GM12878 (cell line): ENCODE results near the gene PLSCR1. TPM values are rescaled to one million over a fixed set of nuclear protein-coding genes. Genes with fewer than 3 reads are reported as not detected.

Experiments used
- ATAC-seq: fragments of 200-7000 bp; cut with Tn5 transposase; 3 replicates; pipeline ENCODE4 v1.9.1; 2020; ENCODE audit warnings: mild to moderate bottlenecking, moderate library complexity
- BruUV-seq: library from RNA; stranded (reverse); fragments of 400-500 nt; replicated peaks from 2 replicates; lab custom pipeline; 2021; lab: Mats Ljungman, UMichigan
- CTCF ChIA-PET: fragments of 300-600 bp; sonication (Branson Sonifier 250); formaldehyde crosslinking; extraction: SDS; loops from one replicate; lab custom pipeline; 2021; ENCODE audit warnings: inconsistent platforms; lab: Yijun Ruan, JAX
- POLR2A ChIA-PET: fragments of 350-600 bp; formaldehyde crosslinking; extraction: SDS; loops from one replicate; lab custom pipeline; 2021; ENCODE audit warnings: inconsistent platforms; lab: Charles Lee
- RAD21 ChIA-PET: fragments of 300-600 bp; sonication (Branson Sonifier 250); formaldehyde crosslinking; loops from one replicate; lab custom pipeline; 2023; ENCODE audit warnings: antibody characterized with exemption; ENCODE audit not compliant: unreplicated experiment; lab: Charles Lee
- SMC1A ChIA-PET: fragments of 300-600 bp; sonication (Branson Sonifier 250); formaldehyde crosslinking; loops from one replicate; lab custom pipeline; 2023; ENCODE audit not compliant: unreplicated experiment, uncharacterized antibody; lab: Charles Lee
- DNase-seq: peaks from one replicate; pipeline ENCODE4 v3.0.0-alpha.2; 2011; ENCODE audit warnings: low read depth, low spot score
- FAIRE-seq: peaks from 3 replicates; lab custom pipeline; 2011; peaks lifted over from hg19 to GRCh38; lab: Jason Lieb, UNC
- H2AFZ ChIP-seq: 2 replicates; pipeline ENCODE4 v1.6.0; 2011; ENCODE audit warnings: low read depth, low read length, control low read depth; ENCODE audit not compliant: control insufficient read depth
- H3K27ac ChIP-seq: 2 replicates; pipeline ENCODE4 v1.5.1; 2011; ENCODE audit warnings: control low read depth; ENCODE audit not compliant: control insufficient read depth, insufficient read depth
- H3K27me3 ChIP-seq, 2 experiments: replicated peaks in 1 of 2; 2 replicates each; pipeline versions ENCODE4 v1.6.0 to v1.6.1; 2011; ENCODE audit warnings: low read length in 1 of 2; ENCODE audit not compliant: control insufficient read depth in 2 of 2, insufficient read depth in 2 of 2
- H3K36me3 ChIP-seq, 2 experiments: 2 replicates each; pipeline ENCODE4 v1.5.1; 2011; ENCODE audit warnings: low read length in 1 of 2; ENCODE audit not compliant: control insufficient read depth in 2 of 2, insufficient read depth in 2 of 2
- H3K4me1 ChIP-seq: 2 replicates; pipeline ENCODE4 v1.6.1; 2011; ENCODE audit warnings: mild to moderate bottlenecking, low read length, moderate library complexity, mixed read lengths; ENCODE audit not compliant: control insufficient read depth, insufficient read depth
- H3K4me2 ChIP-seq: 2 replicates; pipeline ENCODE4 v1.6.0; 2011; ENCODE audit warnings: control low read depth; ENCODE audit not compliant: control insufficient read depth, insufficient read depth
- H3K4me3 ChIP-seq: fragments of 200-600 bp; sonication (generic); 2 replicates; pipeline ENCODE4 v1.5.1; 2016
- H3K79me2 ChIP-seq: 2 replicates; pipeline ENCODE4 v1.6.0; 2011; ENCODE audit warnings: low read length; ENCODE audit not compliant: control insufficient read depth, insufficient read depth
- H3K9ac ChIP-seq: 2 replicates; pipeline ENCODE4 v1.8.0; 2011; ENCODE audit warnings: low read length, control low read depth, mixed read lengths; ENCODE audit not compliant: control insufficient read depth, insufficient read depth
- H3K9me3 ChIP-seq: replicated peaks from 3 replicates; pipeline ENCODE4 v1.5.1; 2011; ENCODE audit warnings: mild to moderate bottlenecking, low read length; ENCODE audit not compliant: control insufficient read depth, insufficient read depth
- H4K20me1 ChIP-seq: 2 replicates; pipeline ENCODE4 v1.6.0; 2011; ENCODE audit not compliant: control insufficient read depth, insufficient read depth
- ATF7 ChIP-seq: fragments of 450-650 bp; IDR thresholded peaks from 2 replicates; pipeline ENCODE4 v1.6.1; 2016; ENCODE audit warnings: low read depth, mild to moderate bottlenecking
- CBFB ChIP-seq: IDR thresholded peaks from 2 replicates; pipeline ENCODE4 v1.6.1; 2016; ENCODE audit warnings: antibody characterized with exemption, low read depth
- DPF2 ChIP-seq: fragments of 450-650 bp; IDR thresholded peaks from 2 replicates; pipeline ENCODE4 v1.6.1; 2017; ENCODE audit warnings: mild to moderate bottlenecking
- FOXK2 ChIP-seq: fragments of 450-650 bp; IDR thresholded peaks from 2 replicates; pipeline ENCODE4 v1.6.1; 2017; ENCODE audit warnings: mild to moderate bottlenecking, moderate library complexity
- GATAD2B ChIP-seq: fragments of 450-650 bp; conservative IDR thresholded peaks from 2 replicates; pipeline ENCODE4 v1.6.1; 2017; ENCODE audit warnings: low read depth, mild to moderate bottlenecking, moderate library complexity
- IKZF2 ChIP-seq, 2 experiments: fragments of 450-650 bp; IDR thresholded peaks; 2 replicates each; pipeline ENCODE4 v1.6.1; 2017; ENCODE audit warnings: mild to moderate bottlenecking in 2 of 2, moderate library complexity in 2 of 2
- IRF5 ChIP-seq: fragments of 450-650 bp; IDR thresholded peaks from 2 replicates; pipeline ENCODE4 v1.6.1; 2017; ENCODE audit warnings: borderline replicate concordance
- NFYA ChIP-seq: IDR thresholded peaks from 2 replicates; pipeline ENCODE4 v1.6.1; 2011; ENCODE audit warnings: low read depth, mild to moderate bottlenecking, low read length, improper control_type of control experiment, borderline replicate concordance
- NR2F1 ChIP-seq: fragments of 450-650 bp; conservative IDR thresholded peaks from 2 replicates; pipeline ENCODE4 v1.6.1; 2017; ENCODE audit warnings: mild to moderate bottlenecking
- PAX5 ChIP-seq: IDR thresholded peaks from 2 replicates; pipeline ENCODE4 v1.6.1; 2011; ENCODE audit warnings: low read depth, low read length, borderline replicate concordance
- RAD51 ChIP-seq: fragments of 450-650 bp; IDR thresholded peaks from 2 replicates; pipeline ENCODE4 v1.6.1; 2016; ENCODE audit warnings: moderate library complexity, mild to moderate bottlenecking, inconsistent platforms
- RCOR1 ChIP-seq: conservative IDR thresholded peaks from 2 replicates; pipeline ENCODE4 v1.6.1; 2012; ENCODE audit warnings: low read depth, low read length, improper control_type of control experiment
- RFX5 ChIP-seq: IDR thresholded peaks from 2 replicates; pipeline ENCODE4 v1.6.1; 2011; ENCODE audit warnings: low read depth, low read length, improper control_type of control experiment
- SMAD1 ChIP-seq: fragments of 450-650 bp; IDR thresholded peaks from 2 replicates; pipeline ENCODE4 v1.6.1; 2018; ENCODE audit warnings: mild to moderate bottlenecking, low read depth; ENCODE audit not compliant: partially characterized antibody
- SMARCA5 ChIP-seq: fragments of 450-650 bp; IDR thresholded peaks from 2 replicates; pipeline ENCODE4 v1.6.1; 2017; ENCODE audit warnings: mild to moderate bottlenecking
- WRNIP1 ChIP-seq: IDR thresholded peaks from 2 replicates; pipeline ENCODE4 v1.6.1; 2011; ENCODE audit warnings: low read depth, low read length, improper control_type of control experiment, borderline replicate concordance
- ZBTB11 ChIP-seq: fragments of 450-650 bp; formaldehyde crosslinking; IDR thresholded peaks from 2 replicates; pipeline ENCODE4 v1.5.0; 2022; ENCODE audit warnings: mild to moderate bottlenecking, missing genetic modification characterization
- WGBS: methylation state at CpG from one replicate; pipeline ENCODE4 v1.1.6; 2016; ENCODE audit warnings: low lambda C conversion rate; ENCODE audit not compliant: insufficient replicate concordance, insufficient coverage; ENCODE audit errors: missing lambda C conversion rate; 5-methylcytosine and 5-hydroxymethylcytosine counted together
- in situ Hi-C: fragments of 300-500 bp; cut with MboI; formaldehyde crosslinking; loops from 9 replicates; pipeline ENCODE4 v1.14.3; 2018; ENCODE audit warnings: mixed read lengths
- intact Hi-C: fragments of 100-400 bp; cut with micrococcal nuclease; formaldehyde crosslinking; loops from one replicate; pipeline ENCODE4 v1.14.2; 2022; ENCODE audit not compliant: unreplicated experiment
- polyA plus RNA-seq, 11 experiments: library from polyadenylated mRNA; depleted of rRNA in 4 of 11; unstranded in 6 of 11; stranded (reverse) in 5 of 11; fragments of >200 nt; fragmentation: Nextera tagmentation in 4 of 11; fragmentation: Illumina TruSeq in 1 of 11; extraction: Ambion mirVana in 4 of 11; extraction: Trizol in 1 of 11; gene quantifications; 1 replicate in 1 of 11; 2 replicates in 10 of 11; pipeline versions ENCODE4 v1.2.1 to v1.2.3, GENCODE V29; 2011 to 2016; ENCODE audit warnings: inconsistent platforms in 2 of 11, missing spikeins in 2 of 11, low read depth in 1 of 11
- total RNA-seq, 4 experiments: library from RNA; depleted of rRNA in 3 of 4; stranded (reverse); fragments of >200 nt in 3 of 4; fragmentation: Illumina TruSeq in 1 of 4; extraction: Trizol in 1 of 4; gene quantifications; 2 replicates each; pipeline versions ENCODE4 v1.2.1 to v1.2.3, GENCODE V29; 2013 to 2021

Gene PLSCR1
- total and polyA plus RNA-seq, 10 of the 15 experiments (the other 5 are each of a cell fraction or from before 2014, with no cell fraction given), result 35.4 to 77.8 (median 41.1) TPM

- TF ChIP-seq FOXK2, result no peak
- no peak for TF ChIP-seq RAD51
Observed at GRCh38 chr3:146485297-146485696, 59.1 kb downstream of the PLSCR1 start (continued).

GRCh38 chr3:146476094-146476740 lies 68.2 kb downstream of the PLSCR1 start:
- no peak overlapping the region for H3K9ac ChIP-seq
- intact Hi-C loops, result no loop called here
- no TSS peak for BruUV-seq
- no peak for DNase-seq
- no peak for ATAC-seq
- TF ChIP-seq WRNIP1, result no peak
- no peak for TF ChIP-seq DPF2
- no peak for TF ChIP-seq NFYA
- no peak for TF ChIP-seq ATF7
- no peak for TF ChIP-seq CBFB
- TF ChIP-seq IKZF2 (IDR thresholded peaks at IDR 0.05), result no peak
- TF ChIP-seq IRF5, result no peak
- no peak for TF ChIP-seq SMAD1
- TF ChIP-seq PAX5, result no peak
- TF ChIP-seq SMARCA5, result no peak
- no peak for TF ChIP-seq NR2F1
- no peak for TF ChIP-seq RFX5
- TF ChIP-seq RCOR1, result no peak
- no peak for TF ChIP-seq ZBTB11 (CRISPR knock-in tag)
- TF ChIP-seq GATAD2B, result no peak
- TF ChIP-seq, all 136 proteins: peak for 0
- POLR2A ChIA-PET, result no interaction called here
- no peaks in the 10 kb centered on the region for H3K36me3 ChIP-seq
- H3K9me3 ChIP-seq, result no peaks in the 10 kb centered on the region
- in situ Hi-C loops, result no loop called here
- no peaks in the 10 kb centered on the region for H4K20me1 ChIP-seq
- no peak overlapping the region for H3K4me3 ChIP-seq
- H3K4me1 ChIP-seq, result no peaks in the 10 kb centered on the region
- 42% methylated on average over 6 of the region's 6 CpGs for WGBS
- CTCF ChIA-PET, result no interaction called here
- no peak for FAIRE-seq
- H2AFZ ChIP-seq, result no peak overlapping the region
- no peaks in the 10 kb centered on the region for H3K79me2 ChIP-seq
- no peak overlapping the region for H3K4me2 ChIP-seq
- no peaks in the 10 kb centered on the region for H3K27me3 ChIP-seq
- H3K27ac ChIP-seq, result no peak overlapping the region
- RAD21 ChIA-PET, result no interaction called here
- SMC1A ChIA-PET, result no interaction called here
